Femur (tissue), 1 donor: Measurements from ENCODE around the gene DLG2.

ENCODE experiments used
- DNase-seq: peaks from one replicate; pipeline ENCODE4 v3.0.0-alpha.2; 2017

Gene DLG2

DNA sequence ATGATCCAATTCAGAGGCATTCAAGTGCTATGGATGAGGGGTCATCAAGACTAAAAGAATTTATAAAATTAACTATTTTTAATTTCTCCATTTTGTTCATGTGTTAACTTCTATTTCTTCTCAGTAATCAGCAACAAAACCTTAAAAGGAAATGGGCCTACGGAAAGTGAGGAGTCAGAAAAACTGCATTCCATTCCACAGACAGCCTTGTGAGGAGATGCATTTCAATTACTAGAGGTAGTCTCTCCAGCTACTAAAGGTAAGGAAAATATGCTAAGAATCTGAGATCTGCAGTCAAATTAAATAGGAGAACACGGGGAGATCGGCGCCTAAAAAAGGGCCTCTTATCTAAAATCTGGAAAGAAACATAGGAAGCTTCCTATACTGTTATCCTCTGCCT is 661.7 kb downstream of the DLG2 start:
- no peak for DNase-seq

DNA sequence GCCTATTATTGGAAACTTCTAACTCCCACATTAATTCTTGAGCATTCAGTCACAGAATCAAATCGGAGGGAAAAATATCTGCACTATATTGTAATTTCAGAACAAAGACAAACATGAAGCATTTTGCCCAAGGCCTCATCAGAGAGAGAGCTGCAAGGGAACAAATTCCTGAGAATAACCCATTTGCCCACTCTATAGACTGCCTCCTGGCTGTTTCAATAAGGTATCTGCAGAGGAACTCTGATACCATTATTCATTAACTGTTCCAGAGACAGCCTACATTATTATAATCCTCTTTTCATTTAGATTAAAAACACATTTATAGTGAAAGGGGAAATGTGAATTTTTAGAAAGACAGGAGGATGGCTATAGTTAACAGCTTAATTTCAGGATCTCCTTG is 663.9 kb downstream of the DLG2 start:
- DNase-seq = no peak

DNA sequence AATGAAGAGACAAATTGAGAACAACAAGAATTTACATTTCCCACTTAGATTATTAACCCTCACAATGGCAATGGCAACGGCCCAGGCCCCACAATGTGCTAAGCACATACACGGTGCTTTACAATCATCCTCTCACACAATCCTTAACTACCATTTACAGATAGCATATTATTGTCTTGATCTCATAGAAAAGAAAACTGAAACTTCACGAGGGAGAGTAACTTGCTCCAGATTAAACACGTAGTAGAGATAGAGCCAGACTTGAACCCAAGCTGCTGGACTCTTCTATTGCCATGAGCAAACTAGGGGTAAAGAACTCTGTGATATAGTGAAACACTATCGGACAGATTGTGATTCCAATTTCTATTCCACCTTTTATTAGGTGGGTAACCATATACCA is 665.1 kb downstream of the DLG2 start:
- DNase-seq = no peak

DNA sequence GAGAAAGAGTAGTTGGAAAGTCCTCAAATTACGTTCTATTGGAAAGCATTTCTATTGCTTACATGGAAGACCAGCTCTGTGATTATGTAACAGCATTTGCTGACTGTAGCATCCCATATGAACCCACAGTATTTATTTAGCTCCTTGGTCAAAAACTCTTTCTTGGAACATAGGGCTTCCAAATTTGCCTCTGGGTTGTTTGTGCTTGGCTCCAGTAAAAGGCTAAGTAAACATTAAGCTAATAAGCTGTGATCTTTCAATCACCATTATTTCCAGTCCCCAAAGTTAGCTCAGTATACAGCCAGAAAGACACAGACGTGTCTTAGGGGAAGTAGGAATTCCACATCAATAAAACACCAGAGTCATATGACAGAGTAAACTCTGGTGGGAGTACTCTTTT is 668.8 kb downstream of the DLG2 start:
- DNase-seq = peak; percentile 21

DNA sequence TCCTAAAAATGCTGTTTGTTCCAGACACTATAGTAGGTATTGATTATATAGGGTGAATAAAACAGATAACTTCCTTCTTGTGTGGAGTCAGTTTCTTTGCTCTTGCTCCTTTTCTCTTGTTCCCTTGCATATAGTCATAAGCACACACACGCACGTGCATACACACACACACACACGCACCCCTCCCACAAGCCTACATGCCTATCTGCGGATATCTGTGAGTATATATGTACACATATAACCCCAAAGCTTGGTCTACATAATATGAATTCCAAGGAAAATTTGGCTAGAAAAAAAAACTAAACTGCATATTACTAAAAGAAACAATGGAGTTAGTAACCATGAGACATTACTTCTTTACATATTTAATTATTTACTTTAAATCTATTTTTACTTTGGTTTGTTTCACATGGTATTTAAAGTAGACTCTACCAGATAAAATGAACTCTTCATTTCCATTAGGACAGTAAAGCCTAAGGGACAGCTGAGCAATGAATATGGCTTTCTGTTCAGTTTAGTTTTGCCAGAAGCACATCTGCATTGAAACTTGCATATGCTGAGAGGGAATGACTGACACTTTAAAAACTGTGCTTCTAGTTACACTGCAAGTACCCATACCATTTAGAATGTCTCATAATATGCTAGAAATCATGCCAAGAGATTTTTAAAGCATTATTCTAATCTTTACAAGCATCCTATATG is 676.4 kb downstream of the DLG2 start:
- DNase-seq = no peak

DNA sequence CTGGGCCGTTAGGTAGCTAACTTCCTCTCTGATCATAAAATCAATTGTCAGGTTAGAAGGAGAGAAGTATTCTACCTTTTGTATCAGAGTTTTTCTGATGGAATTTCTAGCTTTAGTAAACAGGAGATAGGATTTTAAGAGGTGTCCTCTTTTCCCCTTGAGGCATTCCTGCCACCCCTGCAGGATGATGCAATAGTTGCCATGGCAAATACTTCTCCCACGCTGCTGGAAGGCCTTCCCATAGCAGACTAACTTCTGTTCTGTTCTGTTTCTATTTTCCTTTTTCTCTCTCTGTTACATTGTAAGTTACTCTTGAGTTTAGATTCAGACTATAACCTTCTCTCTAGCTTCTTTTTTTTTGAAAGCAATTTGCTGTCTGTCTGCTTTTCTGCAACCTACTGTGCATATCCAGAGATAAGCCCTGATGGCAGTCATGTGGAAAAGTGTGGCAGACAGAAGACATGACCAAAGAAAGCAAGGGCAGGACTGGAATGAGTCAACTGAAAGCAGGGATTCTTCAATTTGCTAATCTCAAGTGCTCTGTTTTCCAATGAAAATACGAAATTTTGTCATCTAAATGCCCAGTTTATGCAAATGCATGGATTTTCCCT is 679.1 kb downstream of the DLG2 start:
- no peak for DNase-seq

DNA sequence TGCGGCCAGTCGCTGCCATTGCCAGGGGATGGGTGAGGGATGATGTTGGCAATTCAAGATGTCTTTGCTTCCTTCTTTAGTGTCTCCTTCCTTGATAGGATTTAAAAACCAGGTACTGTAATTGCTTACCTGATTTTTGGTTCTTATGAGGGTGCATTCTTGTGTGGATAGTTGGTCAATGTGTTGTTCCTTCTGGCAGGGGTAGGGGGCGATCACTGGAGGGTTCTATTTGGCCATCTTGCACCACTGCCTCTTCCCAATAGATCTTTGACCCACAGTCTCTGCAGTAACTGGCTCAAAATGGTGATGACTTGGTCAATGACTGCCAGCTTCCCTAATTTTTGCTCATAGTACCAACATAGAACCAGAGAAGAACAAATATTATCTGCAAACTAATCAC is 680.1 kb downstream of the DLG2 start:
- no peak for DNase-seq

DNA sequence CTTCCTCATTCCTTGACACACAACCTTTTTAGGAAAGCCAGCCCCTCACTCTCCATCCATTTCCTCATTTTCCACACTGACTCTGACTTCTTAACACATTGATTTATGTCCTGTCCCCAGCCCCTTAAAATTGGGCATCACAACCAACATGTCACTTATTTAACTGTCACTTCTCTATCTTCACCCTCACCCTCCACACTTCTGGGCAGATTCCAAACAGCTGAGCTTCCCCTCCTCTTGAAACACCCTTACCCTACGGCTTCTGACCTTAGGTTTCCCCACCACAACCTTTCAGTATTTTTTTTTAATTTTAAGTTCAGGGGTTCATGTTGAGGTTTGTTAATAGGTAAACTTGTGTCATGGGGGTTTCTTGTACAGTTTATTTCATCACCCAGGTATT is 696.3 kb downstream of the DLG2 start:
- DNase-seq = no peak

DNA sequence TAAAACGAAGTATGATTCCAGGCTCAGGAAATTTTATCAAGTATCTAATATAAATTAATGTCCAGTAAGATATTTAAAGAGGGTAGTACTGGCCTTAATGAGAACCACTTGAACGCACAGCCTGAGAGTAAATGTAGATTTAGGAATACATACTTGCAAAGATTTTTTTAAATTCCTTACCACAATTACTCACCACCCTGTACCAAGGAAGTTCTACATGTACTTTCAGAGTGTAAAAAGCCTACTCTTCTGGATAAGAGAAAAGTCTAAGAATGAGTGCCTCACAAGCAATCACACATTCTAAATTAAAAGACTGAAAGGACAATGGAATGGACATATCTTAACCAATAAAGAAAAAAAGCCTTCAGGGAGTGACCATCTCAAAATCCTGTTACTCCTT is 697.4 kb downstream of the DLG2 start:
- no peak for DNase-seq

DNA sequence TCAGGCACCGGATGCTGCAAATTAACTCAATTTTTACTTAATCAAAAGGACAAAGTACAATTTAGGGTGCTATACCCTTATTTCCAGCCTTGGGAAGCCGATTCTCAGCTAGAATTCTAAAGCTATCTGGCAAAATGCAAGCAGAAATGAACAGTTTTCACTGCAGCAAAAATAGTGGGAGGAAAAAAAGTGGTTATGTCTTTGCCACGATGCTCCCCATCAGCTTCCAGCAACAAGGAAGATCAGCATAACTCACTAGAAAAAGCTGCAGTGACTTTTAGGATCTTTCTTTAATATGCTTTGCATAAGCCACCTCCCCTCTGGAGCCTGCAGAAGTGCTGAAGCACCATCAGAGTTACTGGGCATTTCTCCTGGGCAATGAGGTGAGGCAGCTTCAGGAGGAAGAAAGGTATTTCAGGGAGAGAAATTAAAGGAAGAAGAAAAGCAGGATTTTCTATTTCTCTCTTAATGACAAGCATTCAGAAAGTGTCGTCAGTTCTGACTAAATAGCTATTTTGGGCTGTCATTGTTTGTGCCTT is 702.9 kb downstream of the DLG2 start:
- no peak for DNase-seq

DNA sequence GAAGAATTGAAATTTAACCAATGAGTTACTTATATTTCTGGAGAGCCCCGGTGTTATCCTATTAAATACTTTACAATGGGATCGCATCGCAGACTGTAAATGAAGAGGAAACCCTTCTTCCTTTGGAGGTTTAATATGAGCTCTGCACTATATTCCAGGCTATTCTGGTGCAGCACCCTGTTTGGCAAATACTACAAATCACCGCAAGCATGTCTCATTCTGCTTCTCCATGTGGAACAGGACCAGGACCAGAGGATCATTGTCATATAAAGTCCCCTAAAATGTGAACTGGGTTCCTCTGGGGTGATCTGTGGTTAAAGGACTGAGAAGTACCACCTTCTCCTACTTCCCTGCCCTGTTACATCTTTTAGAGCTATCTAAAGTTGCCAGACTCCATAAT is 703.7 kb downstream of the DLG2 start:
- no peak for DNase-seq

DNA sequence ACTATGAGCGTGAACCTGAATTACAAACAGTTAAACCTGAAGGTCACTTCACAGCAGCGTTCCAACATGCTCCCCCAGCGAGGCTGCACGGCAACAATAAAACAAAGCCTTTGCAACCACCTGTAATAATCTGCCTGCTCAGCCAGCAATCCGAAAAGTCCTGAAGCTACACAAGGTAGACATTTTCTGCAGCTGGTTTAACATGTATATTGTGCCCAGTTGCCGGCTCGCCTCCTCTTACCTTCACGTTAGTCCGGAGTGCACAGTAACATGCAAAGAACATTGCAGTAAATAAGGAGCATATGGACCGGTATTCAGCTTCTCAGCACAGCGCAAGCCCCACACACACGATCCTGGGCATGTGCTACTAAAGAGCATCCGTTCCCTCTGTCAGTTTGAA is 704.3 kb downstream of the DLG2 start:
- no peak for DNase-seq

DNA sequence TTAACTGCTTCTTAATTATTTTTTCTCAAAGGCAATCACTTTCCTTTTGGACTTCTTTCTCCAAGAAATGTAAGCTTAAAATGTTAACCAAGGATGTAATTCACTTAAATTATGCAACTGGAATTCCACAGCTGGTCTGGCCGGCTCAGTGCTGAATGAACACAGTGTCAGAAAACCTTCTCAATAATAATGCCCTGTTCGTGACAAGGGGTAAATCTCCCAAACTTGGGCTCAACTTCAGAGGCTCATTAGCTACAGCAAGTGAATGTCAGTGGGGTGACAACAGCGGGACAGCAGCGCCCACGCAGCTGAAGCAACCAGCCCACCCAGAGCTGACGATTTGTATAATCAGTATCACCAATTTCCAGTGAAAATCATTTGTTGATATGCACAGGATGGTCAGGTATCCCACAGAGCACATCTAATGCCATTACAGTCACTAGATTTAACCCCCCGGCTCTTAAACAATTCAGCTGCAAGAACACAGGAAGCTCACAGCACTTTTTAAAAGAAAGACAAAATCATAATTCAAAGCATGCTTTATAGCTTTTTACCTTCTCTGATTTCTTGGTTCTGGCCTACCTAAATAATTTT is 704.8 kb downstream of the DLG2 start:
- no peak for DNase-seq

DNA sequence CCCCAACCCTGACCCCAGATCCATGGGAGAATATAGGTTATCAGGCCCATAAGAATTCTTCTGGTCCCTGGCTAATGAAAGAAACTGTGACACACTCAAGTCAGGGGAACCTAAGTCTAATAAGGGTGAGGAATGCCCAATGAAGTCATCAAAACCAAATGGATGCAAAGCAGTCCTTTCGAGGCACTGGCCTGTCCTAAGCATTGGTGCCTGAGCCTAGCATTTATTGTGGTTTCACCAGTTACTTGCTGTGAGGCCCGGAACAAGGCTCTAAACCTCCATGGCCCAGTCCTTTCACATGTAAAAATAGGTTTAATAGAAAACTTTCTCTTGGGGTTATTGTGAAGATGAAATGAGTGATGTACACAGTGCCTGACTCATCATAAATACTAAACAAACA is 712.6 kb downstream of the DLG2 start:
- DNase-seq = no peak

DNA sequence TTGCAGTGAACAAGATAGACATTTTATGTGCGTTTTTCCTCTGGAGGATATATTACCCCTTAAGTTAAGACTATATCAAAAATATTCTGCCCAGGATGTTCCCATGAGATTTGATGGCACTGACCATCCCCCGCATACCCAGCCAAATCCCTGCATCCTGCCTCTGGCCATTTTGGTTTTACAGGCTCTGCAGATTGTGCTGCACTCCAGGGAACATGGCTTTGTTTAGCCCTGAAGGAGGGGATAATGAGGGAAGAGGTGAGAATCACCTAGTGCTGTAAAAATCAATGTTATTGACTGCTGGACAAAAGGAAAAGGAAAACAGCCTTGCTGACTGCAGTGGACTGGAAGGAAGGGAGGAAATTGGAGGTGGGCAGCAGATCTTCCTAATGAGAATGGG is 717.4 kb downstream of the DLG2 start:
- no peak for DNase-seq

DNA sequence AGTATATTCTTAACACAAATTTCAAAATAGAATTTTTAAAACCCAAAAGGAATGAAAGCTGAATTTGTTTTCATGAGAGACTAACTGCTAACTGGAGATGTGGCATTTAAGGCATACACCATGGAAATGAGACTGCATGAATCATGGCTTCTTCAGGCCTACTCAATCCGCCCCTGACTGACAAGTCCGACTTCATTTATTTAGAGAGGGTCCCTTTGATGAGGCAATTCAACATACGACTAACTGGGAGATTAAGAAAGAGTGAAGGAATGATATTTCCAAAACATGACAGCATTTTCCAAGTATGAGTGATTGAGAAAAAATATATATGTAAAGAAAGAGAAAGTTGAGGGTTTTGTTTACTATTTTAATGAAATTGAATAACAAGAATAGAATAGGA is 720.1 kb downstream of the DLG2 start:
- DNase-seq = no peak

DNA sequence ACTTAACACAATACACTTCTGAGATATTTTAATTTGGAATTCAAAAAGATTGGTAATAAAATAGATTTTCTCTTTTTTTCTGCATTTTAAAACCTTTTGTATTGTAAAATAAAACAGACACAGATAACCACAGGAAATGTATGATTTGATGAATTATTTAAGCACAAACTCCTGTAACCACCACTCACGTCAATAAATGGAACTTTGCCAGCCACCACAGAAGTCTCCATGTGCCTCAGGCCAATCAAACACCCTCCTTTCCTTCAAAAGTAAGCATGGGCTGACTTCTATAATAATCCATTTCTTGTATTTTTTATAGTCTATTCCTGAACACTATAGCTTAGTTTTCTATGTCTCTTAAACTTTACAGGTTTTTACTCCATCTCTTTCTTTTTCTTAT is 721.7 kb downstream of the DLG2 start:
- no peak for DNase-seq

DNA sequence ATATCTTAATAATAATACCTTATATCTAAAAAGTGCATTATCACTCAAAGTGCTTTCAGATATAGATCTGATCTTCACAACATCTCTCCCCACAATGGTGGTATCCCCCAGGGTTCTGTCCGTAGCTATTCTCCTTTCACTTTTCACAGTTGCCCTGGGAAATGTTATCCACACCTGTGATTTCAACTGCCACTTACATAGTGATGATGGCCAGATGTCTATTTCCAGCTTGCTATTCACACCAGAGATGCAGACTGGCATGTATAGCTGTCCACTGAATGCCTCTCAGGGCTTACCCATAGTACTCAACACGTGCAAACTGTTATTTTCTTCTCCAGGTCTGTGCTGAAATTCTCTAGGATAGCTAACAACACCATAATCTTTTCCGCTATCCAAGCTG is 724.7 kb downstream of the DLG2 start:
- DNase-seq = no peak

DNA sequence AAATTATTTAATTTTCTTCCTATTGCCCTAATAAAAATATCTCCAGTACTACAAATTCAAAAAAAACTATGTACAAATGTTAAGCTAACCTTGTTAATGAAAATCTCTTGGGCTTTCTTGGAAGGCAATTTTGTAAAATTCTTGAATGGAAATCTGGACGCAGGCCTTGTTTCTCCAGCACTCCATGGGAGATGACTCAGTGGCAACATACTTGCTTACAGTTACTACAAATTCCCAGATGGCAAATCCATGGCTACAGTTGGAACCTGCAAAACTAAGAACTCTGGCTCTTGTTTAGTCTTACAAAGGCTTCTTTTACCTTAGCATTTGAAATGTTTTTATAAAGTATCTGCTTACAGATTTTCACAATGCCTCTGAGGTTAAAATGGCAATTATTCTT is 725.2 kb downstream of the DLG2 start:
- no peak for DNase-seq

DNA sequence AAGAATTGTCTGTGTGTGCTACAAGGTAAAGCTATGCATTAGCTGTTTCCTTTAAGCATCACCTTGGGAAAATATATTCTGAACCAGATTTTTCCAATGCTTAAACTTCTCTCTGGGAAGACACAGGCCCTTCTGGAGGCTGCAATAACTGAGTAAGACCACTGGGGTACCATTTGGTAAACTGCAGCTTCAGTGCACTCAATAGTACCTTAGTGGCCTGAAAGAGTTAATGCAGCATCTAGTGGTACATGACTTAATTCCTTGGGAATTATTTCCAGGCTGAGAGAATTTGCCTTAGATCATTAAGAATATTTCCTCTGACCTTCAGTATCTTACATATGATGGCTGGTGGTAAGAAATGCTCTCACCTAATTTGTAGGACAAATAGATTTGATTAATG is 727.4 kb downstream of the DLG2 start:
- no peak for DNase-seq

DNA sequence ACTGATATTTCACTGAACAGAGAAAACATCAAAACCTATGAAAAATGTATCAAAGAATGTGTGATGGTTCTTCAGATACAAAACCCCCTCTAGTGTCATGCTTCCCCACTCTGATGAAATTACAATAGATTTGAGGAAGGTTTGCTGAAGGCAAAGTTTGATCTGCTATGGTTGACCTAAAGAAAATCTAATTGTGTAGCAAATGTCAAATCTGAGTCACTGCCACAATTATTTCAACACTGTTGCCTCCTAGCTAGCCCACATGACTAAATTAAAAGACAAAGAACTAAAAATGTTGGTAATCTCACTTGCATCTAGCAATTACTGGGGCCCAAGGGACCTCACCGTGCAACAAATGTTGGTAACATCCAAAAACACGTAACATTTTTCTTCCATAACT is 728.0 kb downstream of the DLG2 start:
- no peak for DNase-seq

DNA sequence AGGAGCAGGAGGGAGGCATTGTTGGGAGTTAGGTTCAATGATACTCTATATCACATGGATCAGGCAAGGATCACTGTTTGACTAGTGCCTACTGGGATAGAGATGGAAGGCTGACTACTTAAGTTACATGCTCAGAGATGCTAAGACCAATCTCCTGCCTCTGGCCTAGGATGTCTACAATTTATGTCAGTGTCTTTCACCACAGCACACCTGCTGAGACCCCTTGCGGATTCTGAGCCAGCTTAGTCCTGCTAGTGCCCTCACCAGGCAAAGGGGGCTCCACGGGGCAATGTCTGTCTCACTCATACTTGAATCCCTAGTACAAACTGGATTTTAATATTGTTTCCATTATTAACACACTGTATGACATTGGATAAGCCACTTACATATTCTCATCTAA is 732.5 kb downstream of the DLG2 start:
- DNase-seq = no peak

DNA sequence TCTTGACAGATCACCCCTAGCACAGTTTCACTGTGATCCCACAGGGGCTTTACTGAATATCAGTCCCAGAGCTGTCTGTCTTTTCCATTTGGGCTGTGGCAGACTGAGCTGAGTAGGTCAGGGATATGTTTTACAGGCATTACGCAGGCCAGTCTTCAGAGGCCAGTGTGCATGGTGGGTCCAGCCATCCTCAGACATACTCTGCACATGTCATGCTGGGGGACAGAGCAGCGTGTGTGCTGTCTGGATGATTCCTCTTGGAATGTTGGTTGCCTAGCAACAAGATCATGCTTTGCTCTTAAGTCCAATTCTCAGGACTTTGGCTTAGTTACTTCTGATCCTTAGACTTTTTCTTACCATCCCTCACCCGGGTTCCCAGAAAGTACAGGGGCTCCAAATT is 736.5 kb downstream of the DLG2 start:
- peak; percentile 17 for DNase-seq

DNA sequence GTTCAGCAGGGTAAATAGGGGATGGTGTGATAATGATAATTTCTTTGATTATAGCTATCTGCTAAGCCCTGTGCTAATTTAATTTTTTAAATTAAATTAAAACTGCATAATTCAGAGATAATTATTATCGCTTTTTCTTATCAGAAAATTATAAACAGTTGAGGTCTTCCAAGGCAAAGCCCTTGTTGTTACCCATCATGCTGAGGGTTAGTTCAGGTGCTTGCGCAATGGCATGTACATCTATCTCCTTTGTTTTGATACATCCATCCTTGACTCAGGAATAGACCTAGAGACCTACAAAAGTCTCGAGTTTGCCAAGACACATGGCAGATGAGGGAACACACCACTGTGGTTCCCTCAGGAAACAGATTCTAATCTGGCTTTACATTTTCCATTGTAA is 737.6 kb downstream of the DLG2 start:
- DNase-seq = no peak
